Measurements from ENCODE around the gene ECHDC3.
A peak's percentile ranks its signal among the peaks of the same experiment; 100 is the strongest.
"Not testable (repeated sequence)": the region's sequence is repeated elsewhere in the genome, so short reads cannot be mapped to it uniquely, and the experiment has no call there.

The ECHDC3 gene, protein sequence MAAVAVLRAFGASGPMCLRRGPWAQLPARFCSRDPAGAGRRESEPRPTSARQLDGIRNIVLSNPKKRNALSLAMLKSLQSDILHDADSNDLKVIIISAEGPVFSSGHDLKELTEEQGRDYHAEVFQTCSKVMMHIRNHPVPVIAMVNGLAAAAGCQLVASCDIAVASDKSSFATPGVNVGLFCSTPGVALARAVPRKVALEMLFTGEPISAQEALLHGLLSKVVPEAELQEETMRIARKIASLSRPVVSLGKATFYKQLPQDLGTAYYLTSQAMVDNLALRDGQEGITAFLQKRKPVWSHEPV

DNA sequence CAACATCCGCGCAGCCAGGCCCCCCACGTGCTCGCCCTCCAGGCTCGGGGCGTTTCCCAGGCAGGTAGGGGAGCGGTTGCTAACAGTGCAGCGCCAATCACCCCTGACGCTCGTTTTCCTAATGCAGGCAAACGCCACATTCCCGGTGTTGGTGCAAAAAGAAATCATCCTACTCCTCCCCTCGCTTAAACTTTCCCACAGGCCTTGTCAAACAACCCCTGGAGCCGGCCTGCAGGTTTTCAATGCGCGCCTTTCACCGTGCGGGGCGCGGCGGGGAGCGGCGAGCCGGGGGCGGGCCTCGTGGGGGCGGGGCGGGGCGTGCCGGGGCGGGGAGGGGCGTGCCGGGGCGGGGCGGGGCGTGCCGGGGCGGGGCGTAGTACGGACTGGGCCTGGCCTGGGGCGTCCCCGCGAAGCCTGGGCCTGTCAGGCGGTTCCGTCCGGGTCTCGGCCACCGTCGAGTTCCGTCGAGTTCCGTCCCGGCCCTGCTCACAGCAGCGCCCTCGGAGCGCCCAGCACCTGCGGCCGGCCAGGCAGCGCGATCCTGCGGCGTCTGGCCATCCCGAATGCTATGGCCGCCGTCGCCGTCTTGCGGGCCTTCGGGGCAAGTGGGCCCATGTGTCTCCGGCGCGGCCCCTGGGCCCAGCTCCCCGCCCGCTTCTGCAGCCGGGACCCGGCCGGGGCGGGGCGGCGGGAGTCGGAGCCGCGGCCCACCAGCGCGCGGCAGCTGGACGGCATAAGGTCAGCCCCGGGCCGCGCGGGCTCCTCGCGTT, at the start of gene ECHDC3:
Gene ECHDC3 (plus strand): TSS at position 374 of the 770 bp plus-strand sequence. CDS start 195 bp downstream, at position 569.
- peak; percentile 4 for DNase-seq (ENCODE audit: low spot score)

GRCh38 chr10:11693376-11693775, 48.8 kb upstream of the ECHDC3 start:
- DNase-seq (ENCODE audit: low spot score), result no peak

GRCh38 chr10:11695779-11696178, 46.4 kb upstream of the ECHDC3 start:
- no peak for DNase-seq (ENCODE audit: low spot score)

GRCh38 chr10:11697718-11698527, 44.3 kb upstream of the ECHDC3 start:
- peak; percentile 43 for DNase-seq (ENCODE audit: low spot score)

GRCh38 chr10:11698691-11699549, 43.3 kb upstream of the ECHDC3 start:
- no peak for DNase-seq (ENCODE audit: low spot score)

DNA sequence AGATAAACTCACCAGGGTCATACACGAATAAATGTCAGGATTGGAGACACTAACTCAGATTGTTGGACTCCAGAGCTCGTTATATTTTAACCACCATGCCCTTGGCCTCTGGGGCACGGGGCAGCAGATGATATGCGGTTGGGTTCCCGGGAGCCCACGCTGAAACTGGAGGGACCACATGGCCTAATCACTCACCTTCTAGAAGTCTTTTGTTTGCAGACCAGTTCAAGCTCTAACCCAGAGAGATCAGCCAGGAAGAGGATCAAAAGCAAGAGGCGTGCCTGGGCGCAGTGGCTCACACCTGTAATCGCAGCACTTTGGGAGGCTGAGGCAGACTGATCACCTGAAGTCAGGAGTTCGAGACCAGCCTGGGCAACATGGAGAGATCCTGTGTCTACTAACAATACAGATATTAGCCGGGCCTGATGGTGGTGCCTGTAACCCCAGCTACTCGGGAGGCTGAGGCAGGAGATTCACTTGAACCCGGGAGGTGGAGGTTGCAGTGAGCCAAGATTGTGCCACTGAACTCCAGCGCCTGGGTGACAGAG, 42.6 kb upstream of the ECHDC3 start:
- no peak for DNase-seq (ENCODE audit: low spot score)

- no peak for DNase-seq (ENCODE audit: low spot score)
Observed at GRCh38 chr10:11700539-11700938, 41.6 kb upstream of the ECHDC3 start.

DNA sequence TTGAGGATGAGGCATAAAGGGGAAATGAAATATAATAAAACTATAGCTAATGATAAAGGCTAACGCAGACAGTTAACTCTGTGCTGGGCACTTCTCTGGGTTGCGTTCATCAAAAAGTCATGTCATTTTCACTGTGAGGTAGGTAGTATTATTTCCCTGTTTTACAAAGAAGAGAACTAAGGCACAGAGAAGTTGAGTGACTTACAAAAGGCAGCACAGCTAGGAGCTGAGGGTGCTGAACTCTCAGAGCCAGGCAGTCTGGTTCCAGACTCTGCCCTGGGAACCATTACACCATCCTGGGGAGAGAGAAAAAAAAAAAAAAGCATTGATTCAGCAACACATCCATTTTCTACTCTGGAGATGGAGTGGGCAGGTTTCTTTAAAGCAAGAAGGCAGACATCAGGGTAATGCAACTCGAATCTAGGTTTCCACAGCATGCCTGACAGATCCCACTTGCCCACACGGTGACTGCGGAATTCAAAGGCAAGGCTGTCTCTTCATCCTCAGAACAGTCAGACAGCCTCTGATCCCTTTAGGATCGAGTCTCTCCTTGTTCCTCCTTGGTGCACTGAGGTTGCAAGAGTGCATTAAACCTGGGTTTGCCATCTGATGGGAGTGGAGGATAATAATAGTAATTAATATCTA, 40.6 kb upstream of the ECHDC3 start:
- DNase-seq (ENCODE audit: low spot score), result no peak

DNA sequence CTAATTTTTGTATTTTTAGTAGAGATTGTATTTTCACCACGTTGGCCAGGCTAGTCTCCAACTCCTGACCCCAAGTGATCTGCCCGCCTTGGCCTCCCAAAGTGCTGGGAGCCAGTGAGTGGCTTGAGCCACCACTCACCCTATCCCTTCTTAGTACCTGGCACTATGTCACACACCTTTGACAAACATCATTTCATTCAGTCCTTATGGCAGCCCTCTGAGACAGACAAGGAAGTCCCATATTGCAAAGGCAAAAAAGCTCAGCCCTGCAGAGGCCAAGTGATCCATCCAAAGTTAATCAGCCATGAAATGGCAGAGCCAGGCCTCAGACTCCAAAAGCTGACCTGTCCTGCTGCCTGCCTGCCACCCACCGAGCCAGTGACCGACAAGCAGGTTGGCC, 39.9 kb upstream of the ECHDC3 start:
- DNase-seq (ENCODE audit: low spot score), result no peak

DNA sequence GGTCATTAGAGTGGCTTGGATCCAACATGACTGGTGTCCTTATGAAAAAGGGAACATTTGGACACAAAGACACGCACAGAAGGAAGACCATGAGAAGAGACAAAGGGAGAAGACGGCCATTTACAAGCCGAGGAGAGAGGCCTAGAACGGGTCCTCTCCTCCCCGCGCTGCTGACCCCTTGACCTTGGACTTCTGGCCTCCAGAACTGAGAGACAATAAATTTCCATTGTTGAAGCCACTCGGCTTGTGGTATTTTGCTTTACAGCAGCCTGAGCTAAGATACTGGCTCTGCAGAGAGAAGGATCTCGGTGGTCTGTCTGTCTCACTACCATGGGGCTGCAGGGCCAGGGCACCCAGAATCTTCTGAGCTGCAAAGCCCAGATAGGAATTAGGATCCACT, 38.1 kb upstream of the ECHDC3 start:
- DNase-seq (ENCODE audit: low spot score), result no peak

- no peak for DNase-seq (ENCODE audit: low spot score)
Observed at GRCh38 chr10:11705722-11706121, 36.5 kb upstream of the ECHDC3 start.

DNA sequence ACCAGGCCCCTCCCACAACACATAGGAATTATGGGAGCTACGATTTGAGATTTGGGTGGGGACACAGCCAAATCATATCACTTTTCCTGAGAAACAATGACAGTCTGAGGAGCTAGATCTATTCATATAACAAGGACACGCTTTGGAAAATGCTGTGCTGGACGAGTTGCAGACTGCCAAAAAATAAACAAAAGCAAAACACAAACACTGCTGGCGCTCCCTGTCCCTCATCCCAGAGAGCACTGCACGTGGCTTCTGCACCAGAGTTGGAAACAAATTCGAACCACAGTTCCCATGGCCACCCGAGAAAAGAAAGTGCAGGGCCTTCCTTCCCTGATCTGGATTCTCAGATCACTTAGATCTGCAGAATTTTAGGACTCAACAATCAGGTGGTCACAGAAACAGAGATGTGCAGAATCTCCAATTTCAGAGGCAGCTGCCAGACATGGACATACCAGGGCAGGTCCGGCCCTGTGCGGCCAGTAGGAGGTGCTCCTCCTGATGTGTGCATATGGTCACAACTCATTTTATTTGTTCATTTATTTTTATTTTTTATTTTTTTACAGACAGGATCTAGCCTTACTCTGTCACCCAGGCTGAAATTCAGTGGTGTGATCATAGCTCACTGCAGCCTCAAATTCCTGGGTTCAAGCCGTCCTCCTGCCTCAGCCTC, 35.2 kb upstream of the ECHDC3 start:
- no peak for DNase-seq (ENCODE audit: low spot score)

- no peak for DNase-seq (ENCODE audit: low spot score)
Observed at GRCh38 chr10:11707624-11708350, 34.4 kb upstream of the ECHDC3 start.

DNA sequence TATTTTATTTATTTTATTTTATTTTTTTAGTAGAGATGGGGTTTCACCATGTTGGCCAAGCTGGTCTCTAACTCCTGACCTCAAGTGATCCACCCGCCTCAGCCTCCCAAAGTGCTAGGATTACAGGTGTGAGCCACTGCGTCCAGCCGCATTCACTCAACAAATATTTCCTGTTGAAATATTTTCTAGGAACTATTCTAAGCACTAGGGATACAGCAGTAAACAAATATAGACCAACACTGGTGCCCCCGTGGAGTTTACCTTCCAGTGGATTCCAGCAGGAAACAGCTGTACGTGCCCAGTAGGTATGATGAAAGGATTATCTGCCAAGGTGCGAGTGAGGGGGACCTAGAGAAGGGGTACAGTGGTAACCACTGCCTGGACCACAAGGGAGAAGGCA, 33.4 kb upstream of the ECHDC3 start:
- not testable (repeated sequence) for DNase-seq (ENCODE audit: low spot score)

DNA sequence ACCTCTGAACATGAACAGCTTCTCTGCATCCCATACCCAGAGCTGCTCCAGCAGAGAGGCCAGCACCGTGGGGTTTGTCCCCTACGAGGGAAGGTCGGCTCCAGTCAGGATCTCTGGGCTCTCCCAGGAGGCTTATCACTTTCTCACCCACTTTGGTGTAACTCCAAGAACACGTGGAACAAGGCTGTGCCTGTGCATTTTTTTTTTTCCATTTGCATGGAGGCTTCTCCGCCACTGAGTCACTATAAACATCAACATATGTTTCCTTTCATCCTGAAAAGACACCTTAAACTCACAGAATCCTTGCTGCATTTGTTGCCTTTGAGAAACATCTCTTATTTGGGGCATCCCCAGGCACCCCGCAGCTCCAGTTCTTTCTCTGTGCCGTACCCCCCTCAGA, 29.4 kb upstream of the ECHDC3 start:
- DNase-seq (ENCODE audit: low spot score), result no peak

DNA sequence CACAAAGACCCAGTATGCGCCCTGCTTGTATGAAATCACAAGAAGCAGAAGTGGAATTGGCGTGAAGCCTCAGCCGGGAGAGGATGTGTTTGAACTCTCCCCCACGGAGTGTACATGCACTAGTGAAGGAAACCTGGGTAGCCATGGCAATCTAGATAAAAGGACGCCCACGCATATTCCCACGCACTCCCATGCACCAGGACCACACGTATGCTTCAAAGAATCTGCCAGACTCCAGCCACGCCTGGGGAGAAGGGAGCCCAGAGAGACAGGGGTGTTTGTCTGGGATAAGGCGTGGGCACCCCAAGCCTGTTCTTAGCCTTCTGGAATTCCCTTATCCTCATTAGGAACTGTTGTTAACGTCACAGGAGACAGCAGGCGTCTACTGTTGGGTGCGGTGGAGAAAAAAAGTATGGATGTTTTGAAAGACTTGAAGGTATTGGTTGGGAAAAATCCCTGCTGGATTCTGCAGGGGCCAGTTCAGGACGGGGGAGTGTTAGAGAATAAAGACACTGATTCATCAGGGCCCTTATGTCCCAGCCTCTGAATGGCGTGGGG, 28.9 kb upstream of the ECHDC3 start:
- no peak for DNase-seq (ENCODE audit: low spot score)

- no peak for DNase-seq (ENCODE audit: low spot score)
Observed at GRCh38 chr10:11713963-11714362, 28.2 kb upstream of the ECHDC3 start.

DNA sequence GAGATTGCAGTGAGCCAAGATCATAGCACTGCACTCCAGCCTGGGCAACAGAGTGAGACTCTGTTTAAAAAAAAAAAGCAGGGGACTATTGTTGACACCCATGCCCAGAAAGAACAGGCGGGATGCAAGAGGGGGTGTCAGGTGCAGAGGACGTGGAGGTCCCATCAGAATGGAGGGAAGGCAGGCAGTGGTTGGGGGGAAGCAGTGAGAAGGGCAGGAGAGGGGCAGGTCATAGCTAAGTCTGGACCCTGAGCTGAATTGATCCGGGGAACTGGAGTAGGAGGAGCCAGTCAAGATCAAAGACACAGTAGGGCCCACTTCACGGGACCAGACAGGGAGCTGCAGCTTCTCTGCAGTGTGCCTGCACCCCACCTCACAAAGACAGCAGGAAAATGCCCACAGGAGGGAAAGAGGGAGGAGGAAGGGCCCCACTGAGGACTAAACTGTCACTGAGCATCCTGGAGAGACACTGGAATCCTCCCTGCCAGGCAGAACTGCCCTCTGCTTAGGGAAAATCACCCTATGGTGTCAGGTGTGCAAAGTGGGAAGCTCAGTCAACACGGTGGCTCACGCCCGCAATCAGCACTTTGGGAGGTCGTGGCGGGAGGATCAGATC, 27.3 kb upstream of the ECHDC3 start:
- DNase-seq (ENCODE audit: low spot score), result no peak

Data from activated CD4-positive, alpha-beta T cell treated with anti-CD3 and anti-CD28 coated beads, Interleukin-2, Interleukin-4, amounts not matched to agents 100 ng/mL and 50 ng/mL, durations not matched to agents 16 hours and 8 hours (primary cell).